HCT116 (cell line): ENCODE results near the gene SIK3. TPM values are rescaled to one million over a fixed set of nuclear protein-coding genes. Genes with fewer than 3 reads are reported as not detected.

ENCODE experiments used
- ATAC-seq: fragments of 200-7000 bp; cut with Tn5 transposase; 2 replicates; pipeline ENCODE4 v1.9.1; 2020; ENCODE audit warnings: mild to moderate bottlenecking, moderate library complexity
- BruUV-seq: library from RNA; stranded (reverse); fragments of 400-500 nt; replicated peaks from 2 replicates; lab custom pipeline; 2021; lab: Mats Ljungman, UMichigan
- CTCF ChIA-PET: fragments of 300-600 bp; sonication (Branson Sonifier 250); formaldehyde crosslinking; loops from one replicate; lab custom pipeline; 2021; ENCODE audit warnings: antibody characterized with exemption; lab: Charles Lee
- POLR2A ChIA-PET: fragments of 300-600, 350-600 bp; sonication (Branson Sonifier 250); formaldehyde crosslinking; loops from one replicate; lab custom pipeline; 2021; ENCODE audit warnings: antibody characterized with exemption; lab: Charles Lee
- RAD21 ChIA-PET, 2 experiments: fragments of 300-600 bp; sonication (Branson Sonifier 250); formaldehyde crosslinking; loops; one replicate each; lab custom pipeline; 2023; ENCODE audit warnings: low total read pairs in 2 of 2; ENCODE audit not compliant: uncharacterized antibody in 2 of 2, unreplicated experiment in 2 of 2, low non-redundant PET in 1 of 2; lab: Charles Lee
- DNase-seq: peaks from one replicate; pipeline ENCODE4 v3.0.0-alpha.2; 2010; ENCODE audit warnings: low read depth, low spot score
- H2AFZ ChIP-seq: fragments of 200-600 bp; shearing (Covaris generic), sonication (generic); 2 replicates; pipeline ENCODE4 v1.6.1; 2017; ENCODE audit warnings: low read depth, mixed run types, mixed read lengths, antibody characterized with exemption, low read length; ENCODE audit not compliant: poor library complexity, severe bottlenecking
- H3K27ac ChIP-seq: 2 replicates; pipeline ENCODE4 v1.5.1; 2012; ENCODE audit warnings: low read depth, low read length
- H3K27me3 ChIP-seq: fragments of 200-600 bp; sonication (generic); 2 replicates; pipeline ENCODE4 v1.6.1; 2016; ENCODE audit warnings: mixed run types, low read length, mixed read lengths; ENCODE audit not compliant: insufficient read depth
- H3K36me3 ChIP-seq, 2 experiments: fragments of 200-500 bp in 1 of 2; fragments of 200-600 bp in 1 of 2; sonication (Bioruptor generic) in 1 of 2; sonication (generic) in 1 of 2; 2 replicates each; pipeline versions ENCODE4 v1.5.1 to v1.6.1; 2014 to 2016; ENCODE audit warnings: low read length in 2 of 2, inconsistent platforms in 1 of 2, mixed read lengths in 1 of 2, mixed run types in 1 of 2; ENCODE audit not compliant: insufficient read depth in 2 of 2, control insufficient read depth in 1 of 2
- H3K4me1 ChIP-seq, 2 experiments: fragments of 200-600 bp in 1 of 2; sonication (generic) in 1 of 2; 2 replicates each; pipeline versions ENCODE4 v1.5.1 to v1.6.1; 2012 to 2017; ENCODE audit warnings: low read length in 2 of 2, inconsistent platforms in 1 of 2, mild to moderate bottlenecking in 1 of 2, mixed read lengths in 1 of 2, mixed run types in 1 of 2, moderate library complexity in 1 of 2; ENCODE audit not compliant: insufficient read depth in 2 of 2, control insufficient read depth in 1 of 2
- H3K4me2 ChIP-seq: fragments of 200-600 bp; sonication (generic); 2 replicates; pipeline ENCODE4 v1.6.1; 2017; ENCODE audit warnings: mixed run types, low read length, mixed read lengths
- H3K4me3 ChIP-seq, 2 experiments: fragments of 200-600 bp in 1 of 2; sonication (generic) in 1 of 2; replicated peaks in 1 of 2; 2 replicates each; pipeline ENCODE4 v1.5.1; 2011 to 2016; ENCODE audit warnings: low read length in 2 of 2, control low read depth in 1 of 2, low read depth in 1 of 2, mild to moderate bottlenecking in 1 of 2, mixed read lengths in 1 of 2, mixed run types in 1 of 2
- H3K79me2 ChIP-seq: fragments of 200-600 bp; sonication (generic); 2 replicates; pipeline ENCODE4 v1.6.1; 2017; ENCODE audit warnings: mild to moderate bottlenecking, mixed run types, low read length, moderate library complexity, mixed read lengths; ENCODE audit not compliant: insufficient read depth
- H3K9ac ChIP-seq: fragments of 200-600 bp; sonication (generic); 2 replicates; pipeline ENCODE4 v1.6.1; 2016; ENCODE audit warnings: low read length, mixed read lengths
- H3K9me2 ChIP-seq: fragments of 200-600 bp; sonication (generic), shearing (Covaris generic); 2 replicates; pipeline ENCODE4 v1.6.1; 2017; ENCODE audit warnings: mixed run types, mild to moderate bottlenecking, moderate library complexity; ENCODE audit not compliant: insufficient read depth
- H3K9me3 ChIP-seq, 2 experiments: fragments of 200-500 bp in 1 of 2; fragments of 200-600 bp in 1 of 2; sonication (Bioruptor generic) in 1 of 2; sonication (generic) in 1 of 2; 2 replicates each; pipeline ENCODE4 v1.6.1; 2014 to 2017; ENCODE audit warnings: low read length in 2 of 2, mixed read lengths in 2 of 2, inconsistent platforms in 1 of 2, low read depth in 1 of 2, mild to moderate bottlenecking in 1 of 2, mixed run types in 1 of 2, moderate library complexity in 1 of 2; ENCODE audit not compliant: control insufficient read depth in 1 of 2, insufficient read depth in 1 of 2
- H4K20me1 ChIP-seq: fragments of 200-600 bp; sonication (generic), shearing (Covaris generic); 2 replicates; pipeline ENCODE4 v1.6.1; 2017; ENCODE audit warnings: mixed run types, mild to moderate bottlenecking, moderate library complexity; ENCODE audit not compliant: insufficient read depth
- ATF3 ChIP-seq: IDR thresholded peaks from 2 replicates; pipeline ENCODE4 v1.6.1; 2012
- CEBPB ChIP-seq: IDR thresholded peaks from 2 replicates; pipeline ENCODE4 v1.6.1; 2012; ENCODE audit warnings: low read depth
- EGR1 ChIP-seq: IDR thresholded peaks from 2 replicates; pipeline ENCODE4 v1.6.1; 2012; ENCODE audit warnings: low read depth
- ELF1 ChIP-seq: IDR thresholded peaks from 2 replicates; pipeline ENCODE4 v1.6.1; 2012; ENCODE audit warnings: low read depth, borderline replicate concordance
- EZH2phosphoT487 ChIP-seq: fragments of 200-600 bp; IDR thresholded peaks from 2 replicates; pipeline ENCODE4 v1.6.1; 2018; ENCODE audit warnings: antibody characterized with exemption, borderline replicate concordance
- JUND ChIP-seq: IDR thresholded peaks from 2 replicates; pipeline ENCODE4 v1.6.1; 2012
- MAX ChIP-seq: IDR thresholded peaks from 2 replicates; pipeline ENCODE4 v1.6.1; 2012
- POLR2A ChIP-seq: IDR thresholded peaks from 2 replicates; pipeline ENCODE4 v1.7.0; 2011; ENCODE audit warnings: borderline replicate concordance; ENCODE audit not compliant: insufficient read depth, insufficient read length; ENCODE audit errors: extremely low read depth
- POLR2AphosphoS5 ChIP-seq: IDR thresholded peaks from 2 replicates; pipeline ENCODE4 v1.6.1; 2011; ENCODE audit warnings: mild to moderate bottlenecking, low read depth, low read length, moderate library complexity
- REST ChIP-seq: IDR thresholded peaks from 2 replicates; pipeline ENCODE4 v1.6.1; 2012; ENCODE audit warnings: low read depth
- SRF ChIP-seq: IDR thresholded peaks from 2 replicates; pipeline ENCODE4 v1.6.1; 2012; ENCODE audit warnings: low read depth
- TCF7L2 ChIP-seq: IDR thresholded peaks from 2 replicates; pipeline ENCODE4 v1.7.0; 2011; ENCODE audit warnings: borderline replicate concordance, inconsistent platforms; ENCODE audit not compliant: insufficient read depth, insufficient read length; ENCODE audit errors: extremely low read depth
- YY1 ChIP-seq: IDR thresholded peaks from 2 replicates; pipeline ENCODE4 v1.6.1; 2011; ENCODE audit warnings: low read length, low read depth, moderate library complexity, mild to moderate bottlenecking; ENCODE audit not compliant: insufficient replicate concordance; ENCODE audit errors: extremely low read depth
- ZFX ChIP-seq: fragments of 450-650 bp; IDR thresholded peaks from 2 replicates; pipeline ENCODE4 v1.6.1; 2017
- ZNF274 ChIP-seq: fragments of 200-500 bp; sonication (Bioruptor generic); IDR thresholded peaks from 2 replicates; pipeline ENCODE4 v1.6.1; 2014; ENCODE audit warnings: mild to moderate bottlenecking, low read depth, low read length, inconsistent platforms
- intact Hi-C: fragments of 100-400 bp; cut with micrococcal nuclease; formaldehyde crosslinking; loops from 2 replicates; pipeline ENCODE4 v1.10.0; 2022
- total RNA-seq: library from RNA; stranded (reverse); gene quantifications from one replicate; pipeline ENCODE4 v1.2.1, GENCODE V29; 2021; ENCODE audit not compliant: unreplicated experiment

Gene SIK3
- total RNA-seq, 1 experiment from 2014 or later = 21.0 TPM

- RAD21 ChIA-PET = no interaction called here
- ATAC-seq = no peak
- TF ChIP-seq EZH2phosphoT487 (no peak), POLR2A (no peak), ATF3 (no peak), ZFX (no peak), SRF (no peak), CEBPB (no peak), YY1 (no peak), ELF1 (no peak), ZNF274 (no peak), EGR1 (no peak), JUND (no peak), POLR2AphosphoS5 (no peak), REST (no peak), MAX (no peak), TCF7L2 (no peak)
- TF ChIP-seq, all 23 proteins: peak for 0
- Histone ChIP-seq H3K4me1 (0 out of 4 replicates have a peak, but pooled peaks cover 0 to 2% of the 10 kb centered on the region in 2 experiments), H3K9me2 (no peaks in the 10 kb centered on the region), H3K4me3 (no peak overlapping the region), H3K27ac (no peak overlapping the region), H3K36me3 (no peaks in the 10 kb centered on the region), H3K9me3 (no peaks in the 10 kb centered on the region), H4K20me1 (no peaks in the 10 kb centered on the region), H3K9ac (no peak overlapping the region), H3K27me3 (no peaks in the 10 kb centered on the region), H3K4me2 (no peak overlapping the region), H2AFZ (no peak overlapping the region), H3K79me2 (no peaks in the 10 kb centered on the region)
- BruUV-seq = no TSS peak
- CTCF ChIA-PET = interaction anchor here (1.1 kb wide), 1 partner anchor 230 kb away, joined by 3 read pairs; no protein-coding TSS in a partner anchor
- intact Hi-C loops = no loop called here
- POLR2A ChIA-PET = no interaction called here
- no peak for DNase-seq
These were observed 12.2 kb upstream of the SIK3 start for GRCh38 chr11:117110294-117110950.
